Endothelial cell of umbilical vein (primary cell): ENCODE measurements around the gene PKHD1. TPM values are rescaled to one million over a fixed set of nuclear protein-coding genes. Genes with fewer than 3 reads are reported as not detected.

Source experiments
- BruUV-seq: library from RNA; stranded (reverse); fragments of 400-500 nt; replicated peaks from 2 replicates; lab custom pipeline; 2021; lab: Mats Ljungman, UMichigan
- CTCF ChIA-PET: fragments of 300-600, 350-600 bp; sonication (Branson Sonifier 250); formaldehyde crosslinking; loops from one replicate; lab custom pipeline; 2021; ENCODE audit warnings: antibody characterized with exemption, inconsistent platforms; lab: Charles Lee
- POLR2A ChIA-PET: fragments of 300-600, 350-600 bp; sonication (Branson Sonifier 250); formaldehyde crosslinking; loops from one replicate; lab custom pipeline; 2021; ENCODE audit warnings: antibody characterized with exemption, inconsistent platforms; lab: Charles Lee
- DNase-seq: peaks from one replicate; pipeline ENCODE4 v3.0.0-alpha.2; 2011; ENCODE audit warnings: low read depth, low spot score
- FAIRE-seq: peaks from 2 replicates; lab custom pipeline; 2011; peaks lifted over from hg19 to GRCh38; lab: Jason Lieb, UNC
- H2AFZ ChIP-seq: 2 replicates; pipeline ENCODE4 v1.6.0; 2012; ENCODE audit warnings: low read depth, low read length, control low read depth, inconsistent platforms
- H3K27ac ChIP-seq: 2 replicates; pipeline ENCODE4 v1.5.1; 2011; ENCODE audit warnings: low read depth, mild to moderate bottlenecking, control low read depth, low read length, moderate library complexity; ENCODE audit not compliant: insufficient read depth
- H3K27me3 ChIP-seq, 2 experiments: 2 replicates each; pipeline versions ENCODE4 v1.6.0 to v1.6.1; 2011; ENCODE audit warnings: low read length in 2 of 2, mixed read lengths in 1 of 2; ENCODE audit not compliant: control insufficient read depth in 2 of 2, insufficient read depth in 2 of 2
- H3K36me3 ChIP-seq, 2 experiments: 2 replicates in 1 of 2; 3 replicates in 1 of 2; pipeline ENCODE4 v1.5.1; 2011; ENCODE audit warnings: low read length in 2 of 2, mild to moderate bottlenecking in 1 of 2, moderate library complexity in 1 of 2; ENCODE audit not compliant: control insufficient read depth in 2 of 2, insufficient read depth in 2 of 2; ENCODE audit errors: extremely low read depth in 1 of 2
- H3K4me1 ChIP-seq: 3 replicates; pipeline ENCODE4 v1.5.1; 2011; ENCODE audit warnings: mild to moderate bottlenecking, low read length; ENCODE audit not compliant: control insufficient read depth, insufficient read depth; ENCODE audit errors: extremely low read depth
- H3K4me2 ChIP-seq: 2 replicates; pipeline ENCODE4 v1.6.1; 2011; ENCODE audit warnings: low read length, control low read depth, mixed read lengths; ENCODE audit not compliant: insufficient read depth
- H3K4me3 ChIP-seq, 3 experiments: fragments of 200-600 bp in 1 of 3; sonication (generic), shearing (Covaris generic) in 1 of 3; replicated peaks in 1 of 3; 2 replicates each; pipeline ENCODE4 v1.5.1; 2011 to 2016; ENCODE audit warnings: control low read depth in 3 of 3, low read length in 3 of 3, mild to moderate bottlenecking in 2 of 3, inconsistent platforms in 1 of 3, low read depth in 1 of 3, moderate library complexity in 1 of 3; ENCODE audit not compliant: insufficient read depth in 1 of 3
- H3K79me2 ChIP-seq: 2 replicates; pipeline ENCODE4 v1.6.0; 2012; ENCODE audit warnings: low read length, inconsistent platforms; ENCODE audit not compliant: control insufficient read depth, insufficient read depth
- H3K9ac ChIP-seq: replicated peaks from 2 replicates; pipeline ENCODE3; 2011; ENCODE audit warnings: low read length, control low read depth; ENCODE audit not compliant: insufficient read depth; ENCODE audit errors: extremely low read depth
- H3K9me1 ChIP-seq: replicated peaks from 3 replicates; pipeline ENCODE4 v1.6.0; 2011; ENCODE audit warnings: mild to moderate bottlenecking, low read length; ENCODE audit not compliant: control insufficient read depth, insufficient read depth; ENCODE audit errors: extremely low read depth
- H3K9me3 ChIP-seq: replicated peaks from 2 replicates; pipeline ENCODE4 v1.5.1; 2012; ENCODE audit warnings: low read length, inconsistent platforms; ENCODE audit not compliant: control insufficient read depth, insufficient read depth
- H4K20me1 ChIP-seq: replicated peaks from 2 replicates; pipeline ENCODE3; 2011; ENCODE audit warnings: mild to moderate bottlenecking, low read length; ENCODE audit not compliant: control insufficient read depth, insufficient read depth; ENCODE audit errors: extremely low read depth
- CTCF ChIP-seq, 2 donors: IDR thresholded peaks; 1 replicate in 1 of 2; 2 replicates in 1 of 2; pipeline ENCODE4 v1.5.1; 2011; ENCODE audit warnings: low read length in 2 of 2, mild to moderate bottlenecking in 2 of 2, moderate library complexity in 2 of 2, control low read depth in 1 of 2, inconsistent platforms in 1 of 2, low read depth in 1 of 2; ENCODE audit not compliant: insufficient read depth in 1 of 2; ENCODE audit errors: extremely low read depth in 1 of 2
- EZH2 ChIP-seq: IDR thresholded peaks from 2 replicates; pipeline ENCODE4 v1.6.1; 2012; ENCODE audit warnings: borderline replicate concordance, low read depth, mild to moderate bottlenecking, moderate library complexity, low read length, inconsistent platforms; ENCODE audit not compliant: severe bottlenecking
- FOS ChIP-seq: IDR thresholded peaks from 2 replicates; pipeline ENCODE4 v1.6.1; 2011; ENCODE audit warnings: mild to moderate bottlenecking, low read length, moderate library complexity, borderline replicate concordance; ENCODE audit not compliant: insufficient read depth
- GATA2 ChIP-seq: IDR thresholded peaks from 2 replicates; pipeline ENCODE4 v1.7.0; 2011; ENCODE audit warnings: low read depth, mild to moderate bottlenecking, moderate library complexity, mixed read lengths, low read length; ENCODE audit not compliant: insufficient read length, insufficient read depth
- JUN ChIP-seq: IDR thresholded peaks from 2 replicates; pipeline ENCODE4 v1.6.1; 2011; ENCODE audit warnings: borderline replicate concordance, low read depth; ENCODE audit not compliant: insufficient read length, insufficient read depth
- MAX ChIP-seq: IDR thresholded peaks from 2 replicates; pipeline ENCODE4 v1.6.1; 2011; ENCODE audit not compliant: insufficient read depth, insufficient read length
- MYC ChIP-seq: IDR thresholded peaks from one replicate; pipeline ENCODE4 v1.6.1; 2011; ENCODE audit warnings: mild to moderate bottlenecking, low read depth, low read length
- POLR2A ChIP-seq: IDR thresholded peaks from 2 replicates; pipeline ENCODE4 v1.6.1; 2012; ENCODE audit warnings: low read depth, mild to moderate bottlenecking, control low read depth, low read length
- POLR2AphosphoS5 ChIP-seq: IDR thresholded peaks from 2 replicates; pipeline ENCODE4 v1.6.1; 2012; ENCODE audit warnings: low read depth, mild to moderate bottlenecking, control low read depth, low read length, moderate library complexity; ENCODE audit not compliant: insufficient read depth
- dilution Hi-C: fragments of 300-500 bp; cut with MboI; formaldehyde crosslinking; loops from one replicate; pipeline ENCODE4 v1.15.0; 2019; ENCODE audit warnings: low sequenced_read_pairs; ENCODE audit not compliant: extremely low pct_ligation_motif_present
- intact Hi-C: fragments of 100-400 bp; cut with micrococcal nuclease; formaldehyde crosslinking; loops from one replicate; pipeline ENCODE4 v1.10.0; 2022
- polyA plus RNA-seq, 4 experiments: library from polyadenylated mRNA; depleted of rRNA in 3 of 4; stranded (reverse) in 3 of 4; unstranded in 1 of 4; fragments of >200 nt; gene quantifications; 2 replicates each; pipeline versions ENCODE4 v1.2.1 to v1.2.3, GENCODE V29; 2011 to 2012; ENCODE audit warnings: missing spikeins in 1 of 4
- total RNA-seq: library from RNA; stranded (reverse); gene quantifications from 2 replicates; pipeline ENCODE4 v1.2.3, GENCODE V29; 2021

Gene PKHD1
- total and polyA plus RNA-seq, 2 donors (not counting 3 experiments of a cell fraction or from before 2014, with no cell fraction given), result not detected

GRCh38 chr6:52132292-52132691 is 44.9 kb upstream of the PKHD1 start:
- Histone ChIP-seq H3K36me3 (no peaks in the 10 kb centered on the region), H3K9me3 (no peaks in the 10 kb centered on the region), H3K4me1 (no peaks in the 10 kb centered on the region), H2AFZ (no peak overlapping the region), H4K20me1 (no peaks in the 10 kb centered on the region), H3K4me2 (no peak overlapping the region), H3K4me3 (no peak overlapping the region), H3K27me3 (peaks cover under 1 to 7% of the 10 kb centered on the region in 2 experiments), H3K79me2 (no peaks in the 10 kb centered on the region), H3K9ac (no peak overlapping the region), H3K9me1 (no peaks in the 10 kb centered on the region), H3K27ac (no peak overlapping the region)
- DNase-seq (no peak), FAIRE-seq (no peak)
- TF ChIP-seq FOS (no peak), GATA2 (no peak), POLR2AphosphoS5 (no peak), POLR2A (no peak)
- intact Hi-C loops (loop anchor here (10.0 kb wide), 1 partner anchor 63 kb away; no protein-coding TSS in a partner anchor), dilution Hi-C loops (no loop called here)
- no TSS peak for BruUV-seq
- CTCF ChIA-PET, result interaction anchor here (0.9 kb wide), 1 partner anchor 83 kb away, joined by 3 read pairs; no protein-coding TSS in a partner anchor
- POLR2A ChIA-PET, result no interaction called here

- TF ChIP-seq EZH2 (no peak), CTCF (IDR thresholded peaks at IDR 0.05; ENCODE audit: extremely low read depth in 1 of 2, insufficient read depth in 1 of 2, low read depth in 1 of 2, low read length in 2 of 2) (no peak), POLR2AphosphoS5 (no peak), MAX (no peak), POLR2A (no peak), GATA2 (no peak), JUN (no peak), MYC (no peak), FOS (no peak)
- no peak overlapping the region for H2AFZ ChIP-seq
- DNase-seq, result no peak
- dilution Hi-C loops (no loop called here), intact Hi-C loops (loop anchor here (10.0 kb wide), 1 partner anchor 64 kb away; no protein-coding TSS in a partner anchor)
- H4K20me1 ChIP-seq, result no peaks in the 10 kb centered on the region
- no peak for FAIRE-seq
- H3K4me3 ChIP-seq, result no peak overlapping the region
- H3K4me1 ChIP-seq, result no peaks in the 10 kb centered on the region
- POLR2A ChIA-PET, result no interaction called here
- no peak overlapping the region for H3K9ac ChIP-seq
- H3K36me3 ChIP-seq, result no peaks in the 10 kb centered on the region
- CTCF ChIA-PET, result no interaction called here
- H3K27me3 ChIP-seq, result peaks cover 0 to 3% of the 10 kb centered on the region in 2 experiments
- no TSS peak for BruUV-seq
- no peak overlapping the region for H3K4me2 ChIP-seq
- H3K9me1 ChIP-seq, result no peaks in the 10 kb centered on the region
- H3K79me2 ChIP-seq, result no peaks in the 10 kb centered on the region
- no peak overlapping the region for H3K27ac ChIP-seq
- no peaks in the 10 kb centered on the region for H3K9me3 ChIP-seq
Measured at GRCh38 chr6:52130440-52130839, 43.0 kb upstream of the PKHD1 start.
